HG03521 (cell line): ENCODE results near the gene PARP14.
A peak's percentile ranks its signal among the peaks of the same experiment; 100 is the strongest.

Experiments used
- ATAC-seq: cut with Tn5 transposase; IDR thresholded peaks from one replicate; pipeline ENCODE4 v1.9.1; 2021; ENCODE audit warnings: mild to moderate bottlenecking, moderate library complexity; ENCODE audit not compliant: unreplicated experiment

PARP14 gene

GRCh38 chr3:122760453-122761271 is 80.0 kb downstream of the PARP14 start:
- no peak for ATAC-seq

DNA sequence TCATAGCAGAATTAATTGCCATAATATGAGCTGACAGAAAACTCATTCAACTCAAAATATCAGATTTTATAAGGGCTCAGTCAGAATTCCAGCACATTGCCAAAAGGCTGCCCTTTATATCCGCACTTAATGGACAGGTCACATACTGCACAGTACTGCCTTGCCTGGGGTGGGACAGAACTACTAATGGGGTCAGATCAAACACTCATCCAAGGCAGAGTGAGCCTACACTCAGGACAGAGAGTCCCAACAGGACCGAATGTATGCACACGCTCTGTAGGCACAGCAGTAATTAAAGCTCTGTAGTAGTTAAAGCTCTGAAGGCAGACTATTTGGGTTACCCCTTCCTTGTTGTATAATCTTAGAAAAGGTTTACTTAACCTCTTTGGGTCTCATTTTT is 85.8 kb downstream of the PARP14 start:
- no peak for ATAC-seq

DNA sequence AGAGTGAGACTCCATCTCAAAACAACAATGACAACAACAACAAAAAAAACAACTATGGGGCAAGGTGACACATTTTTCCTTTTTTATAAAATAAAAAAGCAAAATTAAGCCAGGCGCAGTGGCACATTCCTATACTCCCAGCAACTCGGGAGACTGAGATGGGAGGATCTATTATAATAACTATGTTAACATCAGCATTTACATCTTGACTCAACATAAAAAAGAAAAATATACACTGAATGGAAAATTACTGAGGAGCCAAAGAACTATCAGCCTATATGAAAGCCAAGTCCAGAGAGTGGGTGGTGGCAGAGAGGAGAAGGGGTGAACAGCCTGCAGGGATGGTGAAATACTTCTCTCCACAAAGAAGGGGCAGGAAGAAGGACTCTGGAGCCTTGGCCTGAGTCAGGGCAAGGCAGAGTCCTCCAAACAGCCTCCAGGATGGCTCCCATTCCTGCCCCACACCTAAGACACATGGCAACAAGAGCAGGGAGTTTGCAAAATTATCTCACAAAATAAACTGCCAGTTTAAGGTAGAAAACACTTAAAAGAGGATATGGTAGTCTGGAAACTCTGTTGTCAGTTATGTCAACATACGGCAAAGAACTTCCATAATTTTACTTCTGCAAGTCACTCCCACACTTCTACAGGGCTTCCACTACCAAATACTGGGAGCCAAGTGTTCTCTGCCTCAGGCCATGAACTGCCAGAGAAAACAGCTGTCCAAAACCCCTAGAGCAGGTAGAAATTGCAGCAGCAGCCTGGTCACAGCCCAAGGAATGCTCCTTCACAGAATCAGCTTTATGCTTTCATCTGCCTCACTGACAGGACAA is 87.1 kb downstream of the PARP14 start:
- ATAC-seq = no peak

GRCh38 chr3:122770521-122771202 is 90.0 kb downstream of the PARP14 start:
- ATAC-seq = no peak

GRCh38 chr3:122772827-122773226 is 92.2 kb downstream of the PARP14 start:
- ATAC-seq = no peak

GRCh38 chr3:122773944-122774509 is 93.4 kb downstream of the PARP14 start:
- peak; percentile 52 for ATAC-seq

GRCh38 chr3:122774564-122774963 is 93.9 kb downstream of the PARP14 start:
- ATAC-seq = no peak

DNA sequence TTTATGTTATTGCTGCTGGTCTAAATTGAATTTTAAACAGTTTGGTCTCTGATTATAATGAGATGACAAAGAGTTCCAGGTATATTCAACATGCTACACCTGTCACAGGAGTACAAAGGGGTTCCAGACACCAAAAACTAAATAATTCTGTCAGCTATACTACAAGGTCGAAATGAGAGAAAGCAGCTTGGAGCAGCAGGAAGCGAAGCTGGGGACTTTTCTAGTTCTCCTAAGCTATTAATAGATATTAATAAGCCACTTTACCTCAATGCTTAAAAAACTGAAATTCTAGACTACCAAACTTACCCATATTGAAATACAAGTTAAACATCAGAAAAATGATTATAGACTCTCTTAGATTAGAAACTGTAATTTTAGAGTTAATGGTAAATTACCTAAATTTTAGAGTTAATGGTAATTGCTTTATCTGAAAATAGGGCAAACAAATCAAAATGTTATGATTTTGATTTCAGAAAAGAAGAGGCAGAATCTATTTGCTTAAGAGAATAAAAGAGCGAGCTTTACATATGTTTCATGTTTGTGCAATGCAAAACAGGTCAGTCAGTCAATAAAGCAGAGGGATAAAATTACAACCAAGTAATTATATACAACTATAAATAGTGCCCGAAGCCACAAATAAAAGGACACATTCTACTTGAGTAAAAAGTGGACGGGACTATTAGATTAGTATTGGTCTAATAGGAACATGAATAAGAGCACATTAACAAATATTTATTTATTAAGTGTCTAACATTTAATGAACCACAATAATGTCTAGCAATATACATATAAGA is 96.2 kb downstream of the PARP14 start:
- ATAC-seq = no peak

DNA sequence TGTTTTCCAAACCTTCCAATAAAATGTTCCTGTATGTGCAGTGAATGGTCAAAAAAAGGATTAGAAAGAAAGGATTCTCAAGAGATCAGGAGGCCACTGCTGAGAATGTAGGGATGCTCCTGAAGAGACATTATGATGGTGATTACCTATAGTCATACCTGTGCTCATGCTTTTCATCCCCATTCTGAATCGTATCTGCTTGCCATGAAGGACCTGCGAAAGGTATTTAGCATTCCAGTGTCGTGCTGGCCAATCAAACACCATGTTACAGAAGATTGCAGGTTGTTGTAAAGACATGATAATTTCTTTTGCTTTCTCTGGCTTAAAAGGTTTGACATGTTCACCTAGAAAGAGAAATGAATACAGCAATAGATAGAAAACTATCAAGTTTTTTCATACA is 96.9 kb downstream of the PARP14 start:
- no peak for ATAC-seq
